ENCODE data around the gene PLET1.
A peak's percentile ranks its signal among the peaks of the same experiment; 100 is the strongest.

The PLET1 gene

GRCh38 chr11:112281726-112282125, 21.1 kb upstream of the PLET1 start:
- DNase-seq (ENCODE audit: low read depth in 2 of 2): no peak

- peak; percentile 12 to 43 for DNase-seq (ENCODE audit: low read depth in 2 of 2)
Measured at GRCh38 chr11:112280268-112281126, 19.8 kb upstream of the PLET1 start.

- DNase-seq (ENCODE audit: low read depth in 2 of 2): peak; percentile 47 to 56
Measured at GRCh38 chr11:112279901-112280267, 19.2 kb upstream of the PLET1 start.

- DNase-seq (ENCODE audit: low read depth in 2 of 2): no peak
Measured at GRCh38 chr11:112278803-112279202, 18.1 kb upstream of the PLET1 start.

GRCh38 chr11:112277941-112278340, 17.3 kb upstream of the PLET1 start:
- DNase-seq (ENCODE audit: low read depth in 2 of 2): no peak

- no peak for DNase-seq (ENCODE audit: low read depth in 2 of 2)
Measured at GRCh38 chr11:112277029-112277428, 16.4 kb upstream of the PLET1 start.

GRCh38 chr11:112274007-112274783, 13.5 kb upstream of the PLET1 start:
- DNase-seq (ENCODE audit: low read depth in 2 of 2): no peak

GRCh38 chr11:112273066-112273465, 12.4 kb upstream of the PLET1 start:
- DNase-seq (ENCODE audit: low read depth in 2 of 2): no peak

- DNase-seq (ENCODE audit: low read depth in 2 of 2): no peak
Measured at GRCh38 chr11:112271242-112271641, 10.6 kb upstream of the PLET1 start.

- DNase-seq (ENCODE audit: low read depth in 2 of 2): no peak
Measured at GRCh38 chr11:112270551-112271180, 10.0 kb upstream of the PLET1 start.

- no peak for DNase-seq (ENCODE audit: low read depth in 2 of 2)
Measured at GRCh38 chr11:112269139-112269538, 8.5 kb upstream of the PLET1 start.

- no peak for DNase-seq (ENCODE audit: low read depth in 2 of 2)
Measured at GRCh38 chr11:112268406-112268805, 7.7 kb upstream of the PLET1 start.

- no peak for DNase-seq (ENCODE audit: low read depth in 2 of 2)
Measured at GRCh38 chr11:112267188-112267591, 6.5 kb upstream of the PLET1 start.

- DNase-seq (ENCODE audit: low read depth in 2 of 2): no peak
Measured at GRCh38 chr11:112266410-112266778, 5.7 kb upstream of the PLET1 start.

GRCh38 chr11:112265659-112266409, 5.2 kb upstream of the PLET1 start:
- no peak for DNase-seq (ENCODE audit: low read depth in 2 of 2)

GRCh38 chr11:112255067-112255720, 5.5 kb downstream of the PLET1 start:
- DNase-seq (ENCODE audit: low read depth in 2 of 2): no peak

- DNase-seq (ENCODE audit: low read depth in 2 of 2): no peak
Measured at GRCh38 chr11:112253605-112254242, 6.9 kb downstream of the PLET1 start.

GRCh38 chr11:112249871-112250610, 10.6 kb downstream of the PLET1 start:
- no peak for DNase-seq (ENCODE audit: low read depth in 2 of 2)

GRCh38 chr11:112248201-112248600, 12.5 kb downstream of the PLET1 start:
- no peak for DNase-seq (ENCODE audit: low read depth in 2 of 2)

- no peak for DNase-seq (ENCODE audit: low read depth in 2 of 2)
Measured at GRCh38 chr11:112247201-112247600, 13.5 kb downstream of the PLET1 start.

Measured in stimulated activated CD8-positive, alpha-beta memory T cell treated with anti-CD3 and anti-CD28 coated beads, Interleukin-2, amount 100 ng/mL, for 1 hour (primary cell).